ENCODE measurements around the gene PTGER1. TPM values are rescaled to one million over a fixed set of nuclear protein-coding genes. Genes with fewer than 3 reads are reported as not detected.
"Not testable (repeated sequence)": the region's sequence is repeated elsewhere in the genome, so short reads cannot be mapped to it uniquely, and the experiment has no call there.

PTGER1 gene
- total RNA-seq, 2 experiments from 2014 or later, result 0.93 to 1.3 TPM

GRCh38 chr19:14467816-14468215 is 7.3 kb downstream of the PTGER1 start:
- Mint-ChIP-seq H3K4me3 (no peak overlapping the region), H3K27ac (no peak overlapping the region), H3K4me1 (peaks cover under 1% of the 10 kb centered on the region), H3K27me3 (peaks cover 3% of the 10 kb centered on the region), H3K36me3 (ENCODE audit: low read depth) (peaks cover 42% of the 10 kb centered on the region), H3K9me3 (no peaks in the 10 kb centered on the region)
- no peak for DNase-seq
- ChIA-PET CTCF (interaction anchor here (1.0 to 2.8 kb wide), 4 partner anchors 12 to 331 kb away, joined by 3 to 11 read pairs (median 4); partner anchors contain the start of gene ASF1B), POLR2A (interaction anchor here (1.3 to 2.0 kb wide), 3 partner anchors 34 to 53 kb away, joined by 3 to 7 read pairs (median 5); no protein-coding TSS in a partner anchor)

GRCh38 chr19:14467391-14467790 is 7.8 kb downstream of the PTGER1 start:
- Mint-ChIP-seq H3K4me1 (no peaks in the 10 kb centered on the region), H3K9me3 (no peaks in the 10 kb centered on the region), H3K27me3 (no peaks in the 10 kb centered on the region), H3K4me3 (no peak overlapping the region), H3K27ac (no peak overlapping the region), H3K36me3 (ENCODE audit: low read depth) (peaks cover 46% of the 10 kb centered on the region)
- DNase-seq, result no peak
- CTCF ChIA-PET, result interaction anchor here (1.0 to 2.8 kb wide), 4 partner anchors 13 to 330 kb away, joined by 3 to 11 read pairs (median 4); partner anchors contain the start of gene ASF1B
- POLR2A ChIA-PET, result interaction anchor here (1.0 to 2.0 kb wide), 4 partner anchors 11 to 35 kb away, joined by 3 to 7 read pairs (median 4); no protein-coding TSS in a partner anchor

- no peak overlapping the region for H3K27ac Mint-ChIP-seq
- no peaks in the 10 kb centered on the region for H3K27me3 Mint-ChIP-seq
- DNase-seq, result no peak
- CTCF ChIA-PET, result no interaction called here
- H3K9me3 Mint-ChIP-seq, result no peaks in the 10 kb centered on the region
- peaks cover 64% of the 10 kb centered on the region for H3K36me3 Mint-ChIP-seq (ENCODE audit: low read depth)
- H3K4me1 Mint-ChIP-seq, result peaks cover 10% of the 10 kb centered on the region
- POLR2A ChIA-PET, result no interaction called here
- no peak overlapping the region for H3K4me3 Mint-ChIP-seq
These were observed 11.4 kb downstream of the PTGER1 start for GRCh38 chr19:14463747-14464146.

GRCh38 chr19:14462401-14462800 is 12.8 kb downstream of the PTGER1 start:
- H3K36me3 Mint-ChIP-seq (ENCODE audit: low read depth), result peaks cover 72% of the 10 kb centered on the region
- peaks cover 15% of the 10 kb centered on the region for H3K4me1 Mint-ChIP-seq

GRCh38 chr19:14460935-14461334 is 14.2 kb downstream of the PTGER1 start:
- H3K27me3 Mint-ChIP-seq, result no peaks in the 10 kb centered on the region
- no peak overlapping the region for H3K4me3 Mint-ChIP-seq
- H3K36me3 Mint-ChIP-seq (ENCODE audit: low read depth), result peaks cover 74% of the 10 kb centered on the region
- H3K27ac Mint-ChIP-seq, result no peak overlapping the region
- no peak for DNase-seq
- CTCF ChIA-PET, result interaction anchor here (0.7 to 1.6 kb wide), 2 partner anchors 18 to 580 kb away, joined by 3 to 9 read pairs; no protein-coding TSS in a partner anchor
- H3K9me3 Mint-ChIP-seq, result no peaks in the 10 kb centered on the region
- H3K4me1 Mint-ChIP-seq, result peaks cover 15% of the 10 kb centered on the region
- POLR2A ChIA-PET, result no interaction called here

More at GRCh38 chr19:14462401-14462800, 12.8 kb downstream of the PTGER1 start:
- POLR2A ChIA-PET, result interaction anchor here (0.6 kb wide), 1 partner anchor 478 kb away, joined by 3 read pairs; no protein-coding TSS in a partner anchor
- DNase-seq, CTCF ChIA-PET, H3K27me3 Mint-ChIP-seq, H3K9me3 Mint-ChIP-seq, H3K4me3 Mint-ChIP-seq, H3K27ac Mint-ChIP-seq: not testable (repeated sequence)

- H3K9me3 Mint-ChIP-seq, result no peaks in the 10 kb centered on the region
- ChIA-PET CTCF (interaction anchor here (0.9 kb wide), 1 partner anchor 14 kb away, joined by 3 read pairs; no protein-coding TSS in a partner anchor), POLR2A (no interaction called here)
- no peak overlapping the region for H3K4me3 Mint-ChIP-seq
- H3K4me1 Mint-ChIP-seq, result peaks cover 15% of the 10 kb centered on the region
- peak overlapping the region; percentile 57 for H3K27ac Mint-ChIP-seq
- H3K36me3 Mint-ChIP-seq (ENCODE audit: low read depth), result peaks cover 77% of the 10 kb centered on the region
- DNase-seq, result peak; percentile 47
- no peaks in the 10 kb centered on the region for H3K27me3 Mint-ChIP-seq
These were observed 15.5 kb downstream of the PTGER1 start for GRCh38 chr19:14459703-14460102.

GRCh38 chr19:14452303-14452702 is 22.9 kb downstream of the PTGER1 start:
- peaks cover 66% of the 10 kb centered on the region for H3K36me3 Mint-ChIP-seq (ENCODE audit: low read depth)
- H3K27ac Mint-ChIP-seq, H3K4me3 Mint-ChIP-seq, H3K27me3 Mint-ChIP-seq, CTCF ChIA-PET, DNase-seq, H3K9me3 Mint-ChIP-seq: not testable (repeated sequence)
- POLR2A ChIA-PET, result interaction anchor here (1.3 kb wide), 1 partner anchor 13 kb away, joined by 5 read pairs; no protein-coding TSS in a partner anchor
- peaks cover 12% of the 10 kb centered on the region for H3K4me1 Mint-ChIP-seq

- Mint-ChIP-seq H3K4me3 (no peak overlapping the region), H3K4me1 (peaks cover 12% of the 10 kb centered on the region), H3K36me3 (ENCODE audit: low read depth) (peaks cover 75% of the 10 kb centered on the region), H3K9me3 (no peaks in the 10 kb centered on the region), H3K27ac (no peak overlapping the region), H3K27me3 (no peaks in the 10 kb centered on the region)
- ChIA-PET POLR2A (interaction anchor here (1.1 to 1.4 kb wide), 2 partner anchors 13 to 31 kb away, joined by 3 to 4 read pairs; no protein-coding TSS in a partner anchor), CTCF (no interaction called here)
- DNase-seq, result no peak
These were observed 24.3 kb downstream of the PTGER1 start for GRCh38 chr19:14450876-14451275.

- ChIA-PET POLR2A (interaction anchor here (1.1 to 1.4 kb wide), 2 partner anchors 12 to 30 kb away, joined by 3 to 4 read pairs; no protein-coding TSS in a partner anchor), CTCF (interaction anchor here (1.3 kb wide), 1 partner anchor 314 kb away, joined by 3 read pairs; the partner anchor contains the start of gene ASF1B)
- no peaks in the 10 kb centered on the region for H3K9me3 Mint-ChIP-seq
- no peak overlapping the region for H3K27ac Mint-ChIP-seq
- H3K4me3 Mint-ChIP-seq, result no peak overlapping the region
- no peaks in the 10 kb centered on the region for H3K27me3 Mint-ChIP-seq
- peaks cover 74% of the 10 kb centered on the region for H3K36me3 Mint-ChIP-seq (ENCODE audit: low read depth)
- DNase-seq, result peak; percentile 78
- peaks cover 12% of the 10 kb centered on the region for H3K4me1 Mint-ChIP-seq
These were observed 24.8 kb downstream of the PTGER1 start for GRCh38 chr19:14450168-14450874.

GRCh38 chr19:14449321-14449720 is 25.8 kb downstream of the PTGER1 start:
- Mint-ChIP-seq H3K4me1 (peaks cover 15% of the 10 kb centered on the region), H3K36me3 (ENCODE audit: low read depth) (peaks cover 72% of the 10 kb centered on the region), H3K4me3 (no peak overlapping the region), H3K27ac (no peak overlapping the region), H3K9me3 (no peaks in the 10 kb centered on the region), H3K27me3 (no peaks in the 10 kb centered on the region)
- POLR2A ChIA-PET, result no interaction called here
- DNase-seq, result no peak
- CTCF ChIA-PET, result interaction anchor here (1.3 kb wide), 1 partner anchor 313 kb away, joined by 3 read pairs; the partner anchor contains the start of gene ASF1B

GRCh38 chr19:14446336-14447036 is 28.7 kb downstream of the PTGER1 start:
- Mint-ChIP-seq H3K27ac (no peak overlapping the region), H3K4me1 (peaks cover 27% of the 10 kb centered on the region), H3K27me3 (no peaks in the 10 kb centered on the region), H3K4me3 (no peak overlapping the region), H3K36me3 (ENCODE audit: low read depth) (peaks cover 77% of the 10 kb centered on the region), H3K9me3 (no peaks in the 10 kb centered on the region)
- ChIA-PET POLR2A (interaction anchor here (0.8 to 1.2 kb wide), 2 partner anchors 17 to 29 kb away, joined by 3 read pairs; no protein-coding TSS in a partner anchor), CTCF (no interaction called here)
- no peak for DNase-seq

GRCh38 chr19:14443632-14444216 is 31.4 kb downstream of the PTGER1 start:
- no peak for DNase-seq
- CTCF ChIA-PET, result no interaction called here
- no peak overlapping the region for H3K27ac Mint-ChIP-seq
- peaks cover 39% of the 10 kb centered on the region for H3K4me1 Mint-ChIP-seq
- no peaks in the 10 kb centered on the region for H3K9me3 Mint-ChIP-seq
- POLR2A ChIA-PET, result no interaction called here
- H3K4me3 Mint-ChIP-seq, result no peak overlapping the region
- H3K36me3 Mint-ChIP-seq (ENCODE audit: low read depth), result peaks cover 65% of the 10 kb centered on the region
- H3K27me3 Mint-ChIP-seq, result no peaks in the 10 kb centered on the region
